K562 (cell line): Measurements from ENCODE around the gene ABCF2. TPM values are rescaled to one million over a fixed set of nuclear protein-coding genes. Genes with fewer than 3 reads are reported as not detected.
A peak's percentile ranks its signal among the peaks of the same experiment; 100 is the strongest.

Experiments used
- ATAC-seq: fragments of 200-7000 bp; cut with Tn5 transposase; 3 replicates; pipeline ENCODE4 v1.9.1; 2020; ENCODE audit warnings: moderate library complexity
- BruUV-seq: library from RNA; stranded (reverse); fragments of 400-500 nt; replicated peaks from 2 replicates; lab custom pipeline; 2021; lab: Mats Ljungman, UMichigan
- CTCF ChIA-PET: fragments of 300-600 bp; formaldehyde crosslinking; extraction: SDS; loops from one replicate; lab custom pipeline; 2021; ENCODE audit warnings: low intra/inter-chr PET ratio; lab: Yijun Ruan, JAX
- POLR2A ChIA-PET: fragments of 300-600, 350-650 bp; sonication (Branson Sonifier 250); formaldehyde crosslinking; extraction: SDS; loops from one replicate; lab custom pipeline; 2021; ENCODE audit warnings: antibody characterized with exemption, inconsistent platforms; lab: Yijun Ruan, JAX
- DNase-seq, 4 experiments: peaks; one replicate each; pipeline versions ENCODE4 v3.0.0 to v3.0.0-alpha.2; 2011 to 2018; ENCODE audit warnings: low spot score in 3 of 4, mixed read lengths in 3 of 4; ENCODE audit errors: extremely low read depth in 1 of 4
- FAIRE-seq: peaks from 2 replicates; lab custom pipeline; 2011; peaks lifted over from hg19 to GRCh38; lab: Jason Lieb, UNC
- H2AFZ ChIP-seq: 2 replicates; pipeline ENCODE4 v1.6.0; 2011; ENCODE audit warnings: low read depth, low read length, control low read depth, inconsistent platforms
- H3K27ac ChIP-seq: fragments of 200-600 bp; 3 replicates; pipeline ENCODE4 v1.8.0; 2011; ENCODE audit warnings: low read depth, mild to moderate bottlenecking, control low read depth, inconsistent platforms, low read length, moderate library complexity, mixed read lengths; ENCODE audit errors: extremely low read depth
- H3K27me3 ChIP-seq, 2 experiments: fragments of 300-600 bp in 1 of 2; 2 replicates in 1 of 2; 3 replicates in 1 of 2; pipeline versions ENCODE4 v1.6.0 to v1.8.0; 2011; ENCODE audit warnings: inconsistent platforms in 2 of 2, low read length in 2 of 2, mild to moderate bottlenecking in 1 of 2, mixed read lengths in 1 of 2, moderate library complexity in 1 of 2; ENCODE audit not compliant: control insufficient read depth in 2 of 2, insufficient read depth in 2 of 2
- H3K36me3 ChIP-seq: fragments of 300-600 bp; 3 replicates; pipeline ENCODE4 v1.8.0; 2011; ENCODE audit warnings: mild to moderate bottlenecking, low read length, inconsistent platforms; ENCODE audit not compliant: control insufficient read depth, insufficient read depth
- H3K4me1 ChIP-seq, 2 experiments: fragments of 200-600 bp in 1 of 2; replicated peaks in 1 of 2; 2 replicates in 1 of 2; 3 replicates in 1 of 2; pipeline versions ENCODE4 v1.5.1 to v1.8.0; 2011; ENCODE audit warnings: inconsistent platforms in 2 of 2, low read length in 2 of 2, mild to moderate bottlenecking in 1 of 2, mixed read lengths in 1 of 2, moderate library complexity in 1 of 2; ENCODE audit not compliant: control insufficient read depth in 2 of 2, insufficient read depth in 2 of 2
- H3K4me2 ChIP-seq: 2 replicates; pipeline ENCODE4 v1.6.1; 2011; ENCODE audit warnings: low read length, control low read depth, inconsistent platforms, mixed read lengths; ENCODE audit not compliant: insufficient read depth
- H3K4me3 ChIP-seq: fragments of 200-600 bp; sonication (generic), shearing (Covaris generic); 2 replicates; pipeline ENCODE4 v1.5.1; 2016; ENCODE audit warnings: control low read depth, inconsistent platforms
- H3K79me2 ChIP-seq: fragments of 200-600 bp; 3 replicates; pipeline ENCODE4 v1.8.0; 2011; ENCODE audit warnings: low read length, inconsistent platforms; ENCODE audit not compliant: control insufficient read depth, insufficient read depth
- H3K9ac ChIP-seq, 2 experiments: 2 replicates each; pipeline versions ENCODE4 v1.6.0 to v1.6.1; 2011; ENCODE audit warnings: low read depth in 2 of 2, low read length in 2 of 2, control low read depth in 1 of 2, inconsistent platforms in 1 of 2, mild to moderate bottlenecking in 1 of 2, mixed read lengths in 1 of 2; ENCODE audit not compliant: insufficient read depth in 1 of 2
- H3K9me1 ChIP-seq: one replicate; pipeline ENCODE4 v1.6.0; 2011; ENCODE audit warnings: inconsistent platforms, mild to moderate bottlenecking, low read length, moderate library complexity; ENCODE audit not compliant: control insufficient read depth, insufficient read depth
- H3K9me3 ChIP-seq: replicated peaks from 2 replicates; pipeline ENCODE4 v1.5.1; 2011; ENCODE audit warnings: low read depth, low read length, inconsistent platforms; ENCODE audit not compliant: control insufficient read depth, insufficient read depth
- H4K20me1 ChIP-seq: replicated peaks from 2 replicates; pipeline ENCODE4 v1.6.1; 2011; ENCODE audit warnings: low read length, inconsistent platforms, mixed read lengths; ENCODE audit not compliant: control insufficient read depth, insufficient read depth
- DMBX1 ChIP-seq: fragments of 250-450 bp; sonication (Bioruptor Pico); IDR thresholded peaks from 2 replicates; pipeline ENCODE4 v1.8.0; 2022; ENCODE audit warnings: inconsistent platforms, mild to moderate bottlenecking, moderate library complexity, borderline replicate concordance
- FOXP1 ChIP-seq: sonication (generic); formaldehyde crosslinking; IDR thresholded peaks from 2 replicates; pipeline ENCODE4 v1.8.0; 2022; ENCODE audit warnings: mild to moderate bottlenecking, missing genetic modification reagents
- GATAD2A ChIP-seq: fragments of 450-650 bp; IDR thresholded peaks from 2 replicates; pipeline ENCODE4 v1.6.1; 2017
- IRF2 ChIP-seq: sonication (generic); formaldehyde crosslinking; IDR thresholded peaks from 2 replicates; pipeline ENCODE4 v1.8.1; 2022; ENCODE audit warnings: mild to moderate bottlenecking, missing genetic modification reagents
- NFATC3 ChIP-seq: fragments of 450-650 bp; IDR thresholded peaks from 2 replicates; pipeline ENCODE4 v1.6.1; 2017; ENCODE audit warnings: mild to moderate bottlenecking
- RNF2 ChIP-seq: sonication (generic); IDR thresholded peaks from 2 replicates; pipeline ENCODE4 v1.6.1; 2016
- ZSCAN32 ChIP-seq: fragments of 450-650 bp; formaldehyde crosslinking; IDR thresholded peaks from 2 replicates; pipeline ENCODE4 v1.4.0; 2020; ENCODE audit warnings: mild to moderate bottlenecking, moderate library complexity
- WGBS: fragments of 100-300 bp; shearing (Covaris generic); methylation state at CpG from one replicate; pipeline ENCODE4 v1.1.6; 2016; ENCODE audit warnings: low coverage, mixed read lengths; ENCODE audit not compliant: insufficient coverage; ENCODE audit errors: missing lambda C conversion rate; 5-methylcytosine and 5-hydroxymethylcytosine counted together
- in situ Hi-C: fragments of 300-500 bp; cut with MboI; formaldehyde crosslinking; loops from 4 replicates; pipeline ENCODE4 v1.15.0; 2018; ENCODE audit warnings: inconsistent platforms, mixed read lengths
- intact Hi-C: fragments of 100-400 bp; cut with micrococcal nuclease; formaldehyde crosslinking; loops from 2 replicates; pipeline ENCODE4 v1.14.2; 2022
- polyA plus RNA-seq, 8 experiments: library from polyadenylated mRNA; depleted of rRNA in 4 of 8; stranded (reverse) in 5 of 8; unstranded in 3 of 8; fragments of >200 nt; fragmentation: Nextera tagmentation in 2 of 8; fragmentation: Illumina TruSeq in 1 of 8; extraction: Ambion mirVana in 2 of 8; extraction: Trizol in 1 of 8; gene quantifications; 2 replicates each; pipeline versions ENCODE4 v1.2.1 to v1.2.3, GENCODE V29; 2011 to 2014; ENCODE audit warnings: inconsistent platforms in 1 of 8, missing spikeins in 1 of 8
- total RNA-seq, 7 experiments: library from RNA; depleted of rRNA in 6 of 7; stranded (reverse); fragments of >200 nt in 6 of 7; fragmentation: Illumina TruSeq in 2 of 7; extraction: Trizol in 2 of 7; gene quantifications; 2 replicates each; pipeline versions ENCODE4 v1.2.1 to v1.2.3, GENCODE V29; 2011 to 2021; ENCODE audit warnings: low replicate concordance in 1 of 7
- TF ChIP-seq, protein P1 (sequence below): sonication (generic); formaldehyde crosslinking; IDR thresholded peaks from 2 replicates; pipeline ENCODE4 v1.9.0; 2022; ENCODE audit warnings: mild to moderate bottlenecking, missing genetic modification reagents
- TF ChIP-seq, protein P2 (sequence below): sonication (generic); formaldehyde crosslinking; IDR thresholded peaks from 2 replicates; pipeline ENCODE4 v1.8.0; 2022; ENCODE audit warnings: mild to moderate bottlenecking, missing genetic modification reagents

Gene ABCF2
- total and polyA plus RNA-seq, 9 of the 15 experiments (the other 6 are each of a cell fraction or from before 2014, with no cell fraction given), result 62.1 to 224 (median 113) TPM

DNA sequence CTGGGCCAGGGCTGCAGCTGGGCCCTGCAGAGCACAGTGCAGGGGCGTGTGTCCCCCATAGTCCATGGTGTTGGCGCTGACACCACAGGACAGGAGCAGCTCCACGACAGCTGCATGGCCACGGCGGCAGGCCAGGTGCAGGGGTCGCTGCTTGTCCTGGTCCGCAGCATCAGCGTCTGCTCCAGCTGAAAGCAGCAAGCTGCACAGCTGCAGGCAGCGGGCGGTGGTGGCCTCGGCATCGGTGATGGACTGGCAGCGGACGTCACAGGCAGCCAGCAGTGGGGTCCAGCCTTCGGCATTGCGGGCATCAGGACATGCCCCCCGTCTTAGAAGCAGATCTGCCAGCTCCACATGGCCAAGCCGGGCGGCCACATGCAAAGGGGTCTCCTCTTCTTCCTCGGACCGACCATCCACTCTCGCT is 46.0 kb downstream of the ABCF2 start:
- peaks cover 60 to 73% of the 10 kb centered on the region in 2 experiments for H3K27me3 ChIP-seq
- ChIA-PET CTCF (no interaction called here), POLR2A (interaction anchor here (0.8 to 1.5 kb wide), 3 partner anchors 13 to 53 kb away, joined by 4 to 6 read pairs (median 5); partner anchors contain the start of genes CHPF2 and GBX1)
- H3K79me2 ChIP-seq, result no peaks in the 10 kb centered on the region
- BruUV-seq, result no TSS peak
- H3K9me3 ChIP-seq, result no peaks in the 10 kb centered on the region; the same call in 1 of the 2 replicates
- no peak overlapping the region for H3K4me3 ChIP-seq
- no peaks in the 10 kb centered on the region for H3K36me3 ChIP-seq
- intact Hi-C loops (no loop called here), in situ Hi-C loops (no loop called here)
- H4K20me1 ChIP-seq, result peaks cover 16% of the 10 kb centered on the region; the same call in 1 of the 2 replicates
- H3K9me1 ChIP-seq, result peaks cover under 1% of the 10 kb centered on the region
- FAIRE-seq, result no peak
- H2AFZ ChIP-seq, result no peak overlapping the region
- DNase-seq, result no peak
- ATAC-seq, result peak; percentile 49
- peak overlapping the region in 1 of 2 experiments; percentile 47; a peak in 1 of 4 replicates for H3K9ac ChIP-seq
- H3K4me1 ChIP-seq, result peaks cover 0 to 9% of the 10 kb centered on the region in 2 experiments; a peak in 2 of 5 replicates
- TF ChIP-seq RNF2 (no peak), DMBX1 (no peak), ZSCAN32 (CRISPR knock-in tag) (no peak), IRF2 (CRISPR knock-in tag) (0 out of 2 replicates have a peak, but pooled peaks have one; percentile 41), FOXP1 (CRISPR knock-in tag) (0 out of 2 replicates have a peak, but pooled peaks have one; percentile 31), NFATC3 (no peak), GATAD2A (no peak)
- TF ChIP-seq, protein P1, sequence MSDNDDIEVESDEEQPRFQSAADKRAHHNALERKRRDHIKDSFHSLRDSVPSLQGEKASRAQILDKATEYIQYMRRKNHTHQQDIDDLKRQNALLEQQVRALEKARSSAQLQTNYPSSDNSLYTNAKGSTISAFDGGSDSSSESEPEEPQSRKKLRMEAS (CRISPR knock-in tag), result peak; percentile 47; the same call in 1 of the 2 replicates
- TF ChIP-seq, protein P2, sequence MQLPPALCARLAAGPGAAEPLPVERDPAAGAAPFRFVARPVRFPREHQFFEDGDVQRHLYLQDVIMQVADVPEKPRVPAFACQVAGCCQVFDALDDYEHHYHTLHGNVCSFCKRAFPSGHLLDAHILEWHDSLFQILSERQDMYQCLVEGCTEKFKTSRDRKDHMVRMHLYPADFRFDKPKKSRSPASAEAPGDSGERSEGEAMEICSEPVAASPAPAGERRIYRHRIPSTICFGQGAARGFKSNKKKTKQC (CRISPR knock-in tag), result peak; percentile 25; the same call in 1 of the 2 replicates
- WGBS, result 1% methylated on average over 22 of the region's 22 CpGs
- H3K4me2 ChIP-seq, result no peak overlapping the region
- H3K27ac ChIP-seq, result no peak overlapping the region
